Omental fat pad (tissue), 4 donors: ENCODE data around the gene TANGO2. TPM values are rescaled to one million over a fixed set of nuclear protein-coding genes. Genes with fewer than 3 reads are reported as not detected.

Experiments used
- ATAC-seq: fragments of 150-250 bp; one replicate; pipeline ENCODE4 v1.9.1; 2016; ENCODE audit warnings: mild to moderate bottlenecking, moderate library complexity; ENCODE audit not compliant: low FRiP score
- DNase-seq: peaks from one replicate; pipeline ENCODE4 v3.0.0-alpha.2; 2019; ENCODE audit warnings: low spot score
- total RNA-seq, 4 donors: library from RNA; depleted of rRNA; stranded (reverse); fragments of >200 nt; gene quantifications; one replicate each; pipeline ENCODE4 v1.1.0, GENCODE V29; 2016
- TF ChIP-seq, protein P1 (sequence below), 3 donors: fragments of 450-650 bp; IDR thresholded peaks; one replicate each; pipeline ENCODE4 v1.5.1; 2016 to 2017; ENCODE audit warnings: antibody characterized with exemption in 3 of 3, mild to moderate bottlenecking in 3 of 3, moderate library complexity in 2 of 3

TANGO2 gene
- total RNA-seq, 4 donors from 2014 or later = 35.3 to 48.4 (median 37.9) TPM

DNA sequence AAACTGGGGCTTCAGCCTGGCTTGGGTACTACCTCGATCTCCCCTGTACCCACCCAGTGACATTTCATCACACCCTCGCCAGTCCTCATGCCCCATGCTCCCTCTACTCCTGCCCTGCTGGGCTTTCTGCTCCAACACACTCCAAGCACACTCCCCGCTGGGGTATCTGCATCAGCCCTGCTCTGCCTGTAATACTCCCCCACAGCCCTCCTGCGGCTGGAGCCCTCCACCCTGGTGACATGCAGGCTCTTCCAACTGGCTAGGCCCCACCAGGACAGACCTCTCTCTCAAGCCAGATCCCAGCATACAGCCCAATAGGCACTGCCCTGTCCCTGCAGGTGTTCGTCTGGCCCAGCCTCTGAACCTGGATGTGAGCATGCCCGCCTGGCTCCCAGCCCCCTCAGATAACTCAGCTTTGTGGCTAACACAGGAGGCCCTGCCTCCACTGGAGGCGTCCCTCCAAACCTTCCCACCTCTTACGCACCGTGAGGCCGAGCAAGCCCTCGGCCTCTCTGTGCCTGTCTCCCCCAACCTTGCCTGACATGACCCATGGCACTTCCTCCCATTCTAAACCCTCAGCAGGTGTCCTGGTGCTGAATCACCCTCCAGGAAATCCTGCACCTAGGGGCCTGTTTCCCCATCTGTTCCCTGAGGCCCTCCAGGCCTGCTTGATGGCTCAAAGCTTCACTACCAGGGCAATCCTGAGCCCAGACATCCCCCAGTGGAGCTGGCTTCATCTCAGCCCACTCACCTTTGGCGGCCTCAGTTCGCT, 45.8 kb upstream of the TANGO2 start:
- ATAC-seq = no peak
- DNase-seq = no peak
- TF ChIP-seq, protein P1, sequence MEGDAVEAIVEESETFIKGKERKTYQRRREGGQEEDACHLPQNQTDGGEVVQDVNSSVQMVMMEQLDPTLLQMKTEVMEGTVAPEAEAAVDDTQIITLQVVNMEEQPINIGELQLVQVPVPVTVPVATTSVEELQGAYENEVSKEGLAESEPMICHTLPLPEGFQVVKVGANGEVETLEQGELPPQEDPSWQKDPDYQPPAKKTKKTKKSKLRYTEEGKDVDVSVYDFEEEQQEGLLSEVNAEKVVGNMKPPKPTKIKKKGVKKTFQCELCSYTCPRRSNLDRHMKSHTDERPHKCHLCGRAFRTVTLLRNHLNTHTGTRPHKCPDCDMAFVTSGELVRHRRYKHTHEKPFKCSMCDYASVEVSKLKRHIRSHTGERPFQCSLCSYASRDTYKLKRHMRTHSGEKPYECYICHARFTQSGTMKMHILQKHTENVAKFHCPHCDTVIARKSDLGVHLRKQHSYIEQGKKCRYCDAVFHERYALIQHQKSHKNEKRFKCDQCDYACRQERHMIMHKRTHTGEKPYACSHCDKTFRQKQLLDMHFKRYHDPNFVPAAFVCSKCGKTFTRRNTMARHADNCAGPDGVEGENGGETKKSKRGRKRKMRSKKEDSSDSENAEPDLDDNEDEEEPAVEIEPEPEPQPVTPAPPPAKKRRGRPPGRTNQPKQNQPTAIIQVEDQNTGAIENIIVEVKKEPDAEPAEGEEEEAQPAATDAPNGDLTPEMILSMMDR (IDR thresholded peaks at IDR 0.05) = no peak

- ATAC-seq = no peak
- DNase-seq = no peak
- TF ChIP-seq, protein P1 (IDR thresholded peaks at IDR 0.05) = no peak
Observed at GRCh38 chr22:19975707-19976035, 45.2 kb upstream of the TANGO2 start.

- DNase-seq (no peak), ATAC-seq (no peak)
- TF ChIP-seq, protein P1 (IDR thresholded peaks at IDR 0.05) = no peak
Observed at GRCh38 chr22:19976671-19977070, 44.2 kb upstream of the TANGO2 start.

GRCh38 chr22:19977296-19978243, 43.3 kb upstream of the TANGO2 start:
- ATAC-seq (no peak), DNase-seq (no peak)
- TF ChIP-seq, protein P1 (IDR thresholded peaks at IDR 0.05) = no peak

GRCh38 chr22:19978748-19979147, 42.2 kb upstream of the TANGO2 start:
- TF ChIP-seq, protein P1 (IDR thresholded peaks at IDR 0.05) = no peak
- DNase-seq (no peak), ATAC-seq (no peak)

- ATAC-seq (no peak), DNase-seq (no peak)
- TF ChIP-seq, protein P1 (IDR thresholded peaks at IDR 0.05) = no peak
Observed at GRCh38 chr22:19979712-19980493, 41.0 kb upstream of the TANGO2 start.
